KMS-11 (cell line): Measurements from ENCODE around the gene HGS.

ENCODE experiments used
- H2AFZ ChIP-seq: fragments of 200-600 bp; sonication (generic); 2 replicates; pipeline ENCODE4 v1.6.1; 2016; ENCODE audit warnings: antibody characterized with exemption, mixed run types, low read depth
- H3K27ac ChIP-seq: fragments of 200-600 bp; sonication (generic); 2 replicates; pipeline ENCODE4 v1.6.1; 2016; ENCODE audit warnings: mild to moderate bottlenecking, mixed run types
- H3K27me3 ChIP-seq: fragments of 200-600 bp; sonication (generic); 2 replicates; pipeline ENCODE4 v1.6.1; 2017; ENCODE audit warnings: mild to moderate bottlenecking, low read depth, mixed run types, moderate library complexity; ENCODE audit not compliant: insufficient read depth
- H3K36me3 ChIP-seq: fragments of 200-600 bp; sonication (generic); 2 replicates; pipeline ENCODE4 v1.6.1; 2017; ENCODE audit warnings: mild to moderate bottlenecking, mixed run types; ENCODE audit not compliant: insufficient read depth
- H3K4me1 ChIP-seq: fragments of 200-600 bp; sonication (generic); 2 replicates; pipeline ENCODE4 v1.6.1; 2016; ENCODE audit warnings: mild to moderate bottlenecking, low read depth, mixed run types; ENCODE audit not compliant: poor library complexity, severe bottlenecking
- H3K4me2 ChIP-seq: fragments of 200-600 bp; sonication (generic); 2 replicates; pipeline ENCODE4 v1.7.0; 2016; ENCODE audit warnings: mild to moderate bottlenecking, mixed run types
- H3K4me3 ChIP-seq: fragments of 200-600 bp; sonication (generic); IDR thresholded peaks from 2 replicates; pipeline ENCODE4 v1.6.1; 2017; ENCODE audit warnings: low read depth, low read length, mixed read lengths; ENCODE audit not compliant: insufficient read depth
- H3K79me2 ChIP-seq: fragments of 200-600 bp; sonication (generic); 2 replicates; pipeline ENCODE4 v1.6.1; 2016; ENCODE audit warnings: low read depth, mixed run types; ENCODE audit not compliant: insufficient read depth
- H3K9ac ChIP-seq: fragments of 200-600 bp; sonication (generic); 2 replicates; pipeline ENCODE4 v1.6.1; 2016; ENCODE audit warnings: mild to moderate bottlenecking, mixed run types
- H4K20me1 ChIP-seq: fragments of 200-600 bp; sonication (generic); 2 replicates; pipeline ENCODE4 v1.6.1; 2016; ENCODE audit warnings: mild to moderate bottlenecking, mixed run types; ENCODE audit not compliant: insufficient read depth
- TF ChIP-seq, protein P1 (sequence below): fragments of 200-600 bp; sonication (generic); conservative IDR thresholded peaks from 2 replicates; pipeline ENCODE4 v1.6.1; 2017; ENCODE audit warnings: low read depth, mild to moderate bottlenecking, antibody characterized with exemption, low read length, moderate library complexity, mixed read lengths

HGS gene

GRCh38 chr17:81690549-81690948, 6.7 kb downstream of the HGS start:
- Histone ChIP-seq H3K27me3 (no peaks in the 10 kb centered on the region), H3K4me3 (no peak overlapping the region), H3K4me2 (no peak overlapping the region), H3K27ac (no peak overlapping the region), H3K36me3 (peaks cover 12% of the 10 kb centered on the region; the same call in 1 of the 2 replicates), H3K9ac (no peak overlapping the region), H4K20me1 (no peaks in the 10 kb centered on the region), H3K79me2 (peaks cover 14% of the 10 kb centered on the region), H2AFZ (no peak overlapping the region), H3K4me1 (peaks cover 7% of the 10 kb centered on the region)
- TF ChIP-seq, protein P1, sequence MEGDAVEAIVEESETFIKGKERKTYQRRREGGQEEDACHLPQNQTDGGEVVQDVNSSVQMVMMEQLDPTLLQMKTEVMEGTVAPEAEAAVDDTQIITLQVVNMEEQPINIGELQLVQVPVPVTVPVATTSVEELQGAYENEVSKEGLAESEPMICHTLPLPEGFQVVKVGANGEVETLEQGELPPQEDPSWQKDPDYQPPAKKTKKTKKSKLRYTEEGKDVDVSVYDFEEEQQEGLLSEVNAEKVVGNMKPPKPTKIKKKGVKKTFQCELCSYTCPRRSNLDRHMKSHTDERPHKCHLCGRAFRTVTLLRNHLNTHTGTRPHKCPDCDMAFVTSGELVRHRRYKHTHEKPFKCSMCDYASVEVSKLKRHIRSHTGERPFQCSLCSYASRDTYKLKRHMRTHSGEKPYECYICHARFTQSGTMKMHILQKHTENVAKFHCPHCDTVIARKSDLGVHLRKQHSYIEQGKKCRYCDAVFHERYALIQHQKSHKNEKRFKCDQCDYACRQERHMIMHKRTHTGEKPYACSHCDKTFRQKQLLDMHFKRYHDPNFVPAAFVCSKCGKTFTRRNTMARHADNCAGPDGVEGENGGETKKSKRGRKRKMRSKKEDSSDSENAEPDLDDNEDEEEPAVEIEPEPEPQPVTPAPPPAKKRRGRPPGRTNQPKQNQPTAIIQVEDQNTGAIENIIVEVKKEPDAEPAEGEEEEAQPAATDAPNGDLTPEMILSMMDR: no peak

DNA sequence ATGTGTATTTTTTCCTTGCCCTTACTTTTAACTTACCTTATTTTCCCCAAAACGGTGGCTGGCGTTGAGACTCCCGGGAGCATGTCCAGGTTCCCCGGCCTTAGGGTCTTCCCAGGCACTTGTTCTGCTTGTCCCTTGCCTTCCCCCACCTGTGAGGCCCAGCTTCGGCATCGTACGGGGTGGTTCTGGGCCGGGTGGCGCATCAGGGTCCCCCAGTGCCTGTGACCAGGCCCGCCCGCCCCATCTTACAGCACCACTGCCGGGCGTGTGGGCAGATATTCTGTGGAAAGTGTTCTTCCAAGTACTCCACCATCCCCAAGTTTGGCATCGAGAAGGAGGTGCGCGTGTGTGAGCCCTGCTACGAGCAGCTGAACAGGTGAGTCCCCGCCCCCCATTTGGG, 7.4 kb downstream of the HGS start:
- H3K27me3 ChIP-seq: no peaks in the 10 kb centered on the region
- H4K20me1 ChIP-seq: no peaks in the 10 kb centered on the region
- TF ChIP-seq, protein P1: no peak
- peaks cover 5% of the 10 kb centered on the region; the same call in 1 of the 2 replicates for H3K36me3 ChIP-seq
- H3K4me3 ChIP-seq: no peak overlapping the region
- no peak overlapping the region for H3K9ac ChIP-seq
- H3K4me2 ChIP-seq: no peak overlapping the region
- H3K27ac ChIP-seq: no peak overlapping the region
- peaks cover under 1% of the 10 kb centered on the region for H3K4me1 ChIP-seq
- peaks cover 8% of the 10 kb centered on the region for H3K79me2 ChIP-seq
- H2AFZ ChIP-seq: no peak overlapping the region

- H3K4me2 ChIP-seq: no peak overlapping the region
- no peak overlapping the region for H3K27ac ChIP-seq
- no peaks in the 10 kb centered on the region for H3K4me1 ChIP-seq
- H3K27me3 ChIP-seq: no peaks in the 10 kb centered on the region
- H3K79me2 ChIP-seq: peaks cover 3% of the 10 kb centered on the region; the same call in 1 of the 2 replicates
- H3K4me3 ChIP-seq: no peak overlapping the region
- no peak overlapping the region for H3K9ac ChIP-seq
- H2AFZ ChIP-seq: no peak overlapping the region
- peaks cover 4% of the 10 kb centered on the region; the same call in 1 of the 2 replicates for H3K36me3 ChIP-seq
- no peaks in the 10 kb centered on the region for H4K20me1 ChIP-seq
- TF ChIP-seq, protein P1: no peak
Observed at GRCh38 chr17:81691608-81692007, 7.8 kb downstream of the HGS start.

GRCh38 chr17:81693509-81694210, 9.8 kb downstream of the HGS start:
- Histone ChIP-seq H3K27ac (no peak overlapping the region), H2AFZ (no peak overlapping the region), H4K20me1 (no peaks in the 10 kb centered on the region), H3K36me3 (no peaks in the 10 kb centered on the region; the same call in 1 of the 2 replicates), H3K27me3 (no peaks in the 10 kb centered on the region), H3K4me3 (no peak overlapping the region), H3K4me2 (no peak overlapping the region), H3K4me1 (no peaks in the 10 kb centered on the region), H3K9ac (no peak overlapping the region), H3K79me2 (no peaks in the 10 kb centered on the region)
- TF ChIP-seq, protein P1: no peak
